ENCODE results near the gene FAM20A. TPM values are rescaled to one million over a fixed set of nuclear protein-coding genes. Genes with fewer than 3 reads are reported as not detected.

FAM20A gene
- total RNA-seq, 6 experiments from 2014 or later, result 28.2 to 86.0 (median 45.0) TPM

DNA sequence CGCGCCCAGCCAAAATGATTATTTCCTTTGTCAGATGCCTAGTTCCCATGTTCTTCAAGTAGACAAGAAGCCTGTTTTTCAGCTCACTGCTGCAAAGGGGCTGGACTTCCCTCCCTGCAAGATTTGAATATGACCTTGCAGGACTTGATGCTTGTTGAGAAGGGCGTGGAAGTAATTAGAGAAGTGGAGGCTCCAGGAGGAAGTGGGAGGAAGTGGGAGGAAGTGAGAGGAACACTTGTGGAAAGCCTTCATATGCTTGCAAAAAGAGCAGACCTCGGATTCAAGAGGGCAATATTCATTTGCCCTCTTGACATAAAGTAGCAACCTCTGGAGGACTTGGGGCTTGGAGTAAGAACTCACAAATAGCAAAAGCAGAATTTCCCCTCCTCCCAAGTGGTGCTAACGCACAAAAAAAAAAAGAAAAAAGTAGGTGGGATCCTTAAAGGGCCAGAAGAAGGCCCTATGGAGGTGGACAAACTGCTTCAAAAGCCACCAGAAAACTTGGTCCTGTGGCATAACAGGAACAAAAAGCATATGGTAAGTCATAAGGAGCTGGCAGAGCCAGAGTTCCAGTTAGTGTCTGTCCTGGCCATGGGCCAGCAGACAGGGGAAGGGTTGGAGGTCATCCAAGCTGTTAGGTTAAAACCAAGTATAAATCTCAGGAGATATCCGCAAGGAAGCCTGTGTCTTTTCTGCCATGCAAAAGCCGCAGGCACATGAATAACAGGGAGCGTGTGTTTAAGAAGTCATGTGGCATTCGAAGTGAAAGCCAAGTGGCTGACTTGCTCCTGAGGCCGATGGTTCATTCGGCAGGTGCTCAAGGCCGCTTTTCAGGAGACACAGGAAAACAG is 109.6 kb downstream of the FAM20A start:
- H3K4me1 ChIP-seq, result peaks cover 0 to 6% (median 0%) of the 10 kb centered on the region in 4 donors
- ATAC-seq (peak; percentile 64 to 78 (median 75)), DNase-seq (no peak)
- H3K9me3 ChIP-seq, result no peaks in the 10 kb centered on the region
- intact Hi-C loops (cut with DNase I), result no loop called here
- no peaks in the 10 kb centered on the region for H3K36me3 ChIP-seq
- H3K4me3 ChIP-seq, result no peak overlapping the region
- TF ChIP-seq, protein P1, sequence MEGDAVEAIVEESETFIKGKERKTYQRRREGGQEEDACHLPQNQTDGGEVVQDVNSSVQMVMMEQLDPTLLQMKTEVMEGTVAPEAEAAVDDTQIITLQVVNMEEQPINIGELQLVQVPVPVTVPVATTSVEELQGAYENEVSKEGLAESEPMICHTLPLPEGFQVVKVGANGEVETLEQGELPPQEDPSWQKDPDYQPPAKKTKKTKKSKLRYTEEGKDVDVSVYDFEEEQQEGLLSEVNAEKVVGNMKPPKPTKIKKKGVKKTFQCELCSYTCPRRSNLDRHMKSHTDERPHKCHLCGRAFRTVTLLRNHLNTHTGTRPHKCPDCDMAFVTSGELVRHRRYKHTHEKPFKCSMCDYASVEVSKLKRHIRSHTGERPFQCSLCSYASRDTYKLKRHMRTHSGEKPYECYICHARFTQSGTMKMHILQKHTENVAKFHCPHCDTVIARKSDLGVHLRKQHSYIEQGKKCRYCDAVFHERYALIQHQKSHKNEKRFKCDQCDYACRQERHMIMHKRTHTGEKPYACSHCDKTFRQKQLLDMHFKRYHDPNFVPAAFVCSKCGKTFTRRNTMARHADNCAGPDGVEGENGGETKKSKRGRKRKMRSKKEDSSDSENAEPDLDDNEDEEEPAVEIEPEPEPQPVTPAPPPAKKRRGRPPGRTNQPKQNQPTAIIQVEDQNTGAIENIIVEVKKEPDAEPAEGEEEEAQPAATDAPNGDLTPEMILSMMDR (IDR thresholded peaks at IDR 0.05), result no peak
- TF ChIP-seq POLR2A (IDR thresholded peaks at IDR 0.05), result no peak
- H3K27ac ChIP-seq, result peak overlapping the region in 1 of 3 donors; percentile 34
- 47% methylated on average over 11 of the region's 12 CpGs for WGBS (ENCODE audit: insufficient coverage, low coverage, low lambda C conversion rate, missing lambda C conversion rate)
- no peaks in the 10 kb centered on the region for H3K27me3 ChIP-seq

GRCh38 chr17:68489919-68490318 is 111.2 kb downstream of the FAM20A start:
- no peaks in the 10 kb centered on the region for H3K36me3 ChIP-seq
- no peak for TF ChIP-seq POLR2A (IDR thresholded peaks at IDR 0.05)
- TF ChIP-seq, protein P1 (IDR thresholded peaks at IDR 0.05), result no peak
- 61% methylated on average over 3 of the region's 4 CpGs for WGBS (ENCODE audit: insufficient coverage, low coverage, low lambda C conversion rate, missing lambda C conversion rate)
- H3K4me3 ChIP-seq, result no peak overlapping the region
- intact Hi-C loops (cut with DNase I), result no loop called here
- peaks cover 0 to 19% (median 4%) of the 10 kb centered on the region in 4 donors for H3K4me1 ChIP-seq
- no peak overlapping the region for H3K27ac ChIP-seq
- DNase-seq (no peak), ATAC-seq (no peak)
- no peaks in the 10 kb centered on the region for H3K9me3 ChIP-seq
- no peaks in the 10 kb centered on the region for H3K27me3 ChIP-seq

Other genes starting within 250 kb of the FAM20A start
- 10 to 100 TPM; 18.0 to 23.8 (median 19.9) TPM for gene WIPI1, start 143.9 kb downstream of the FAM20A start, total RNA-seq
- gene PRKAR1A, start 88.9 kb downstream of the FAM20A start, total RNA-seq, result 100 to 1,000 TPM; 109 to 172 (median 136) TPM